Smooth muscle cell (in vitro differentiated cells): ENCODE results near the gene KIAA1191. TPM values are rescaled to one million over a fixed set of nuclear protein-coding genes. Genes with fewer than 3 reads are reported as not detected.

ENCODE experiments used
- DNase-seq: peaks from one replicate; lab custom pipeline; 2025; ENCODE audit not compliant: unreplicated experiment; lab: John Stamatoyannopoulos, UW
- H2AFZ ChIP-seq: fragments of 200-600 bp; sonication (generic); 2 replicates; pipeline ENCODE4 v1.6.0; 2016; ENCODE audit warnings: antibody characterized with exemption, low read depth, mild to moderate bottlenecking
- H3F3A ChIP-seq: fragments of 200-600 bp; sonication (generic); 2 replicates; pipeline ENCODE4 v1.6.0; 2017; ENCODE audit warnings: antibody characterized with exemption, low read depth
- H3K27ac ChIP-seq: fragments of 200-600 bp; sonication (generic); 2 replicates; pipeline ENCODE4 v1.5.1; 2016; ENCODE audit warnings: low read depth, mild to moderate bottlenecking
- H3K27me3 ChIP-seq: fragments of 200-600 bp; sonication (generic); 2 replicates; pipeline ENCODE4 v1.6.1; 2016; ENCODE audit warnings: low read depth, mild to moderate bottlenecking
- H3K36me3 ChIP-seq: fragments of 200-600 bp; sonication (generic); 2 replicates; pipeline ENCODE4 v1.5.1; 2016; ENCODE audit warnings: low read depth
- H3K4me1 ChIP-seq: fragments of 200-600 bp; sonication (generic); 2 replicates; pipeline ENCODE4 v1.5.1; 2016; ENCODE audit warnings: low read depth
- H3K4me2 ChIP-seq: fragments of 200-600 bp; sonication (generic); 2 replicates; pipeline ENCODE4 v1.6.0; 2016; ENCODE audit warnings: mild to moderate bottlenecking
- H3K4me3 ChIP-seq: fragments of 200-600 bp; sonication (generic); 2 replicates; pipeline ENCODE4 v1.5.1; 2016; ENCODE audit warnings: mild to moderate bottlenecking
- H3K79me2 ChIP-seq: fragments of 200-600 bp; sonication (generic); 2 replicates; pipeline ENCODE4 v1.6.0; 2016; ENCODE audit warnings: low read depth, mild to moderate bottlenecking
- H3K9ac ChIP-seq: fragments of 200-600 bp; sonication (generic); 2 replicates; pipeline ENCODE4 v1.6.0; 2016; ENCODE audit warnings: low read depth
- H3K9me3 ChIP-seq: fragments of 200-600 bp; sonication (generic); replicated peaks from 2 replicates; pipeline ENCODE4 v1.5.1; 2016; ENCODE audit warnings: low read depth
- H4K20me1 ChIP-seq: fragments of 200-600 bp; sonication (generic); 2 replicates; pipeline ENCODE4 v1.6.0; 2016; ENCODE audit warnings: low read depth
- whole genome bisulfite sequencing: methylation state at CpG from one replicate; pipeline ENCODE4 v1.1.7; 2016; ENCODE audit warnings: low lambda C conversion rate; 5-methylcytosine and 5-hydroxymethylcytosine counted together
- polyA plus RNA-seq: library from polyadenylated mRNA; unstranded; fragments of >200 nt; fragmentation: Nextera tagmentation; extraction: Ambion mirVana; gene quantifications from 2 replicates; pipeline ENCODE4 v1.2.1, GENCODE V29; 2016
- total RNA-seq: library from RNA; depleted of rRNA; stranded (reverse); fragments of >200 nt; gene quantifications from 2 replicates; pipeline ENCODE4 v1.2.3, GENCODE V29; 2014
- TF ChIP-seq, protein P1 (sequence below): fragments of 200-600 bp; sonication (generic); IDR thresholded peaks from 2 replicates; pipeline ENCODE4 v1.5.1; 2017; ENCODE audit warnings: borderline replicate concordance, mild to moderate bottlenecking, antibody characterized with exemption; ENCODE audit not compliant: insufficient read depth, poor library complexity, severe bottlenecking

KIAA1191 gene
- total and polyA plus RNA-seq, 2 experiments from 2014 or later = 71.6 to 80.3 TPM

DNA sequence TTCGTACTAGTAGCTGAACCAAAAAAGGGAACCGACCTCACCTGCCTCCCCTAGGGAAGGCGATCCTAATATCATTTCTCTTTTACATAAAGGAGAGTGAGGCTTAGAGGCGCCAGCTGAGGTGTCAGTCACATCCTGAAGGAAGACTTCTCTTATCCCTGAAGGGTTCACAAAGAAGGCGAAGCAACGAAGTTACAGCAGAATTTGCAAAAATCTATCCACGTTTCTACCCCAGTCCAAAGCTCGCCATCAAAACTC lies 598 bp upstream of the KIAA1191 start:
- Histone ChIP-seq H3K36me3 (no peaks in the 10 kb centered on the region), H3K79me2 (peaks cover 42% of the 10 kb centered on the region), H3K27ac (no peak overlapping the region), H3K4me1 (peaks cover 11% of the 10 kb centered on the region), H4K20me1 (peaks cover 24% of the 10 kb centered on the region), H2AFZ (peak overlapping the region; percentile 79), H3K9ac (peak overlapping the region; percentile 12), H3F3A (no peaks in the 10 kb centered on the region), H3K4me2 (peak overlapping the region; percentile 97), H3K9me3 (no peaks in the 10 kb centered on the region), H3K27me3 (no peaks in the 10 kb centered on the region), H3K4me3 (peak overlapping the region; percentile 98)
- TF ChIP-seq, protein P1, sequence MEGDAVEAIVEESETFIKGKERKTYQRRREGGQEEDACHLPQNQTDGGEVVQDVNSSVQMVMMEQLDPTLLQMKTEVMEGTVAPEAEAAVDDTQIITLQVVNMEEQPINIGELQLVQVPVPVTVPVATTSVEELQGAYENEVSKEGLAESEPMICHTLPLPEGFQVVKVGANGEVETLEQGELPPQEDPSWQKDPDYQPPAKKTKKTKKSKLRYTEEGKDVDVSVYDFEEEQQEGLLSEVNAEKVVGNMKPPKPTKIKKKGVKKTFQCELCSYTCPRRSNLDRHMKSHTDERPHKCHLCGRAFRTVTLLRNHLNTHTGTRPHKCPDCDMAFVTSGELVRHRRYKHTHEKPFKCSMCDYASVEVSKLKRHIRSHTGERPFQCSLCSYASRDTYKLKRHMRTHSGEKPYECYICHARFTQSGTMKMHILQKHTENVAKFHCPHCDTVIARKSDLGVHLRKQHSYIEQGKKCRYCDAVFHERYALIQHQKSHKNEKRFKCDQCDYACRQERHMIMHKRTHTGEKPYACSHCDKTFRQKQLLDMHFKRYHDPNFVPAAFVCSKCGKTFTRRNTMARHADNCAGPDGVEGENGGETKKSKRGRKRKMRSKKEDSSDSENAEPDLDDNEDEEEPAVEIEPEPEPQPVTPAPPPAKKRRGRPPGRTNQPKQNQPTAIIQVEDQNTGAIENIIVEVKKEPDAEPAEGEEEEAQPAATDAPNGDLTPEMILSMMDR = no peak
- DNase-seq = no peak
- WGBS = 48% methylated on average over 8 of the region's 8 CpGs

DNA sequence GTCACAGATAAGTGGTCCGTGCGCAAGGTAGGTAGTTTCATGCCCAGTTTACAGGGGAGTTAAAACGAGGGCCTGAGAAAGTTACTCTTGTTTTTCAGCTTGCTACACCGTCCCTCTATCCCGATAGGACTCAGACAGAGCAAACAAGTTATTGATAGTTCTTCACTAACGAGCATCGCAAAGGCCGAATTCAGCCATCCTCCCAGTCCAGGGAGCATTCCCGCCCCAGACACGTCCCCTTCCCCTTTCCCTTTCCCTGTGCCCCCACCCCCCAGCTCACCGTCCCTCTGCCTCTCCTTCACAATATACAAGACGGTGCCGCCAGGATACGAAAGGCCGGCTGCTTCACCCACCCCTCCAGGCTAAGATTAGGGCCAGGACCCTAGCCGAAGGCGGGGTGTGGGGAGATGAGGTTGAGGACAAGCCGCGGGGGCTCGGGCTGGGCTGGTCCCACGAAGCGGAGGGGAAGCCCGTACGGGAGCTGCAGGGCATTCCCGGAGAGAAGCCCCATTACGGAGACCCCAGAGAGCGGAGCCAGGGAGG lies 599 bp downstream of the KIAA1191 start:
- DNase-seq = no peak
- H3K4me1 ChIP-seq = peaks cover 3% of the 10 kb centered on the region

DNA sequence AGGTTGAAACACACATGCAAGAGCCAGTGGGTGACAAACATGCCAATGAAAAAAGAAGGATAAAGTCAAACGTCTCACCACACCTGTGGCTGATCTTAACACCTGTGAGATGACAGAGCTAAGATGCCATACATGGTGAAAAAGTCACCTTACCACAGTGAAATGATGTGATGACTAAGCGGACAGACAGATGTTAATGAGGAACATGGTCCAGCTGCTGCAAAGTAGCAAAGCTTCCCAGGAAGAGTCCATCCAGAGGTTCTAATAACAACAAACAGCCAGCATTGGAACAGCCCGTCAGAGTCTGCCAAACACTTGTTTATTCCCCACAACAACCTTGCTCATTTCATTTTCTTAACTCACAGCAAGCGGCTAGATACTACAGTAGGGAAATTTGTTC lies 1.9 kb downstream of the KIAA1191 start:
- WGBS = 84% methylated on average over 4 of the region's 4 CpGs
- no peaks in the 10 kb centered on the region for H3K27me3 ChIP-seq
- H3K27ac ChIP-seq = no peak overlapping the region
- H4K20me1 ChIP-seq = peaks cover 49% of the 10 kb centered on the region
- no peak overlapping the region for H2AFZ ChIP-seq
- peaks cover 3% of the 10 kb centered on the region for H3K4me1 ChIP-seq
- TF ChIP-seq, protein P1 = no peak
- H3F3A ChIP-seq = no peaks in the 10 kb centered on the region
- H3K9me3 ChIP-seq = no peaks in the 10 kb centered on the region
- peak overlapping the region; percentile 98 for H3K4me3 ChIP-seq
- H3K79me2 ChIP-seq = peaks cover 65% of the 10 kb centered on the region
- DNase-seq = no peak
- H3K36me3 ChIP-seq = no peaks in the 10 kb centered on the region
- H3K9ac ChIP-seq = no peak overlapping the region
- peak overlapping the region; percentile 97 for H3K4me2 ChIP-seq

More for the DNA sequence above, 599 bp downstream of the KIAA1191 start:
- Histone ChIP-seq H3K36me3 (no peaks in the 10 kb centered on the region), H2AFZ (peak overlapping the region; percentile 91), H3K9ac (peak overlapping the region; percentile 96), H4K20me1 (peaks cover 36% of the 10 kb centered on the region), H3K27ac (no peak overlapping the region), H3K4me2 (peak overlapping the region; percentile 97), H3K9me3 (no peaks in the 10 kb centered on the region), H3K27me3 (no peaks in the 10 kb centered on the region), H3K4me3 (peak overlapping the region; percentile 98), H3F3A (no peaks in the 10 kb centered on the region), H3K79me2 (peaks cover 54% of the 10 kb centered on the region)
- 3% methylated on average over 26 of the region's 27 CpGs for WGBS
- TF ChIP-seq, protein P1 = no peak

DNA sequence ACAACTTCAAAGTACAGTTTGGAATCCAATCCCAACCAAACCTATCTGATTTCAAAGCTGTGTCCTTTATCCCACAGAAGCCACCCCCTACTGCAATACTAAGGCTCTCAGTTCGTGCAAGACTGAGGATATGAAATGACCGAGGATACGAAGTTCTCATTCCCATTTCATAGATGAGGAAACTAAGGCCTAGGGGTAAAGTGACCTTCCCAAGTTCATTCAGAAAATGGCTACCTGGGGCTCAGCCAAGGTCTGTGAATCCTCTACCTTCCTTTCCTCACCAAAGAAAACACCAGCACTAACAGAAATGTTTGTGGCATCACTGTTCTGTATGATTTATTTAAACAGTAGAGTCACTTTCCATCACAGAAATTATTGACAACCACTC lies 5.4 kb downstream of the KIAA1191 start:
- Histone ChIP-seq H3K9ac (no peak overlapping the region), H3K4me1 (peaks cover 3% of the 10 kb centered on the region), H3F3A (no peaks in the 10 kb centered on the region), H3K4me3 (no peak overlapping the region), H3K27me3 (no peaks in the 10 kb centered on the region), H2AFZ (no peak overlapping the region), H3K9me3 (no peaks in the 10 kb centered on the region), H3K79me2 (peaks cover 78% of the 10 kb centered on the region), H3K4me2 (no peak overlapping the region), H3K27ac (no peak overlapping the region), H3K36me3 (no peaks in the 10 kb centered on the region), H4K20me1 (peaks cover 84% of the 10 kb centered on the region)
- no peak for DNase-seq
- TF ChIP-seq, protein P1 = no peak
- 97% methylated on average over 3 of the region's 3 CpGs for WGBS
